ENCODE data around the gene CERT1.

The CERT1 gene

GRCh38 chr5:75469017-75469416 is 42.4 kb downstream of the CERT1 start:
- H3K14ac ChIP-seq (ENCODE audit: low read length): no peak overlapping the region
- no peak overlapping the region for H3K4me2 ChIP-seq (ENCODE audit: low read length)
- no peak overlapping the region for H2AFZ ChIP-seq (ENCODE audit: insufficient read depth, low read length, poor library complexity)
- H4K12ac ChIP-seq (ENCODE audit: low read depth, low read length): no peak overlapping the region
- H3K9me3 ChIP-seq (ENCODE audit: insufficient read depth, low read depth, low read length): no peaks in the 10 kb centered on the region
- DNase-seq: no peak
- H2AK5ac ChIP-seq (ENCODE audit: low read length): no peak overlapping the region
- H3K4ac ChIP-seq (ENCODE audit: low read depth, low read length): no peak overlapping the region
- H3K79me2 ChIP-seq (ENCODE audit: control insufficient read depth, insufficient read depth, low read length, poor library complexity): no peaks in the 10 kb centered on the region
- no peak overlapping the region for H2BK5ac ChIP-seq (ENCODE audit: low read depth, low read length, poor library complexity)
- H3K79me1 ChIP-seq (ENCODE audit: low read length): no peaks in the 10 kb centered on the region
- H2BK120ac ChIP-seq (ENCODE audit: insufficient read depth, low read length, poor library complexity): no peak overlapping the region
- H3K18ac ChIP-seq (ENCODE audit: low read length): no peak overlapping the region
- no CpG with 5 or more reads among the region's 1 CpG for WGBS (ENCODE audit: extremely low coverage, insufficient coverage, insufficient read length)
- H3K23ac ChIP-seq (ENCODE audit: low read length): no peak overlapping the region
- no peak overlapping the region for H3K4me3 ChIP-seq (ENCODE audit: low read depth, low read length)
- H4K8ac ChIP-seq (ENCODE audit: low read depth, low read length): no peak overlapping the region
- no peak overlapping the region for H4K91ac ChIP-seq (ENCODE audit: low read depth, low read length)
- no peaks in the 10 kb centered on the region for H3K27me3 ChIP-seq (ENCODE audit: insufficient read depth, low read length)
- no peak overlapping the region for H2BK12ac ChIP-seq (ENCODE audit: low read length)
- no peaks in the 10 kb centered on the region for H3K36me3 ChIP-seq (ENCODE audit: control insufficient read depth in 1 of 2, insufficient read depth in 2 of 2, low read length in 2 of 2)
- peaks cover 1 to 3% of the 10 kb centered on the region in 2 experiments for H3K4me1 ChIP-seq (ENCODE audit: control insufficient read depth in 1 of 2, insufficient read depth in 2 of 2, low read length in 2 of 2)
- no peak overlapping the region for H3K27ac ChIP-seq (ENCODE audit: low read depth, low read length)
- no peak overlapping the region for H3K9ac ChIP-seq (ENCODE audit: low read length)

GRCh38 chr5:75468593-75468992 is 42.8 kb downstream of the CERT1 start:
- H3K14ac ChIP-seq (ENCODE audit: low read length): no peak overlapping the region
- no peaks in the 10 kb centered on the region for H3K79me2 ChIP-seq (ENCODE audit: control insufficient read depth, insufficient read depth, low read length, poor library complexity)
- H3K4me3 ChIP-seq (ENCODE audit: low read depth, low read length): no peak overlapping the region
- WGBS (ENCODE audit: extremely low coverage, insufficient coverage, insufficient read length): no CpG with 5 or more reads among the region's 2 CpGs
- H3K4me1 ChIP-seq (ENCODE audit: control insufficient read depth in 1 of 2, insufficient read depth in 2 of 2, low read length in 2 of 2): peaks cover 1 to 3% of the 10 kb centered on the region in 2 experiments
- H3K27me3 ChIP-seq (ENCODE audit: insufficient read depth, low read length): no peaks in the 10 kb centered on the region
- H3K4me2 ChIP-seq (ENCODE audit: low read length): no peak overlapping the region
- no peaks in the 10 kb centered on the region for H3K9me3 ChIP-seq (ENCODE audit: insufficient read depth, low read depth, low read length)
- no peak overlapping the region for H3K27ac ChIP-seq (ENCODE audit: low read depth, low read length)
- no peak overlapping the region for H4K12ac ChIP-seq (ENCODE audit: low read depth, low read length)
- H2BK5ac ChIP-seq (ENCODE audit: low read depth, low read length, poor library complexity): no peak overlapping the region
- no peaks in the 10 kb centered on the region for H3K79me1 ChIP-seq (ENCODE audit: low read length)
- H2AFZ ChIP-seq (ENCODE audit: insufficient read depth, low read length, poor library complexity): no peak overlapping the region
- H4K8ac ChIP-seq (ENCODE audit: low read depth, low read length): no peak overlapping the region
- H4K91ac ChIP-seq (ENCODE audit: low read depth, low read length): no peak overlapping the region
- H2BK12ac ChIP-seq (ENCODE audit: low read length): no peak overlapping the region
- no peaks in the 10 kb centered on the region for H3K36me3 ChIP-seq (ENCODE audit: control insufficient read depth in 1 of 2, insufficient read depth in 2 of 2, low read length in 2 of 2)
- H3K18ac ChIP-seq (ENCODE audit: low read length): no peak overlapping the region
- H2AK5ac ChIP-seq (ENCODE audit: low read length): no peak overlapping the region
- H2BK120ac ChIP-seq (ENCODE audit: insufficient read depth, low read length, poor library complexity): no peak overlapping the region
- DNase-seq: no peak
- H3K4ac ChIP-seq (ENCODE audit: low read depth, low read length): no peak overlapping the region
- H3K23ac ChIP-seq (ENCODE audit: low read length): no peak overlapping the region
- no peak overlapping the region for H3K9ac ChIP-seq (ENCODE audit: low read length)

- H4K8ac ChIP-seq (ENCODE audit: low read depth, low read length): no peak overlapping the region
- no CpG with 5 or more reads among the region's 6 CpGs for WGBS (ENCODE audit: extremely low coverage, insufficient coverage, insufficient read length)
- no peak overlapping the region for H3K27ac ChIP-seq (ENCODE audit: low read depth, low read length)
- no peaks in the 10 kb centered on the region for H3K27me3 ChIP-seq (ENCODE audit: insufficient read depth, low read length)
- peaks cover 1 to 3% of the 10 kb centered on the region in 2 experiments for H3K4me1 ChIP-seq (ENCODE audit: control insufficient read depth in 1 of 2, insufficient read depth in 2 of 2, low read length in 2 of 2)
- H3K9me3 ChIP-seq (ENCODE audit: insufficient read depth, low read depth, low read length): no peaks in the 10 kb centered on the region
- H3K14ac ChIP-seq (ENCODE audit: low read length): no peak overlapping the region
- H2BK12ac ChIP-seq (ENCODE audit: low read length): no peak overlapping the region
- no peak overlapping the region for H2AK5ac ChIP-seq (ENCODE audit: low read length)
- no peak overlapping the region for H4K12ac ChIP-seq (ENCODE audit: low read depth, low read length)
- H3K23ac ChIP-seq (ENCODE audit: low read length): no peak overlapping the region
- H3K36me3 ChIP-seq (ENCODE audit: control insufficient read depth in 1 of 2, insufficient read depth in 2 of 2, low read length in 2 of 2): no peaks in the 10 kb centered on the region
- no peak overlapping the region for H3K4me2 ChIP-seq (ENCODE audit: low read length)
- DNase-seq: no peak
- H3K4ac ChIP-seq (ENCODE audit: low read depth, low read length): no peak overlapping the region
- H2AFZ ChIP-seq (ENCODE audit: insufficient read depth, low read length, poor library complexity): no peak overlapping the region
- H2BK5ac ChIP-seq (ENCODE audit: low read depth, low read length, poor library complexity): no peak overlapping the region
- no peak overlapping the region for H4K91ac ChIP-seq (ENCODE audit: low read depth, low read length)
- H3K4me3 ChIP-seq (ENCODE audit: low read depth, low read length): no peak overlapping the region
- no peak overlapping the region for H3K18ac ChIP-seq (ENCODE audit: low read length)
- H2BK120ac ChIP-seq (ENCODE audit: insufficient read depth, low read length, poor library complexity): no peak overlapping the region
- H3K9ac ChIP-seq (ENCODE audit: low read length): no peak overlapping the region
- H3K79me2 ChIP-seq (ENCODE audit: control insufficient read depth, insufficient read depth, low read length, poor library complexity): no peaks in the 10 kb centered on the region
- H3K79me1 ChIP-seq (ENCODE audit: low read length): no peaks in the 10 kb centered on the region
Observed at GRCh38 chr5:75466006-75466716, 45.3 kb downstream of the CERT1 start.

- no CpG with 5 or more reads among the region's 1 CpG for WGBS (ENCODE audit: extremely low coverage, insufficient coverage, insufficient read length)
- no peaks in the 10 kb centered on the region for H3K36me3 ChIP-seq (ENCODE audit: control insufficient read depth in 1 of 2, insufficient read depth in 2 of 2, low read length in 2 of 2)
- no peak overlapping the region for H3K23ac ChIP-seq (ENCODE audit: low read length)
- H2BK12ac ChIP-seq (ENCODE audit: low read length): no peak overlapping the region
- no peak overlapping the region for H3K18ac ChIP-seq (ENCODE audit: low read length)
- H4K8ac ChIP-seq (ENCODE audit: low read depth, low read length): no peak overlapping the region
- H3K27ac ChIP-seq (ENCODE audit: low read depth, low read length): no peak overlapping the region
- no peak overlapping the region for H3K9ac ChIP-seq (ENCODE audit: low read length)
- no peaks in the 10 kb centered on the region for H3K79me2 ChIP-seq (ENCODE audit: control insufficient read depth, insufficient read depth, low read length, poor library complexity)
- H3K4me3 ChIP-seq (ENCODE audit: low read depth, low read length): no peak overlapping the region
- H3K4me1 ChIP-seq (ENCODE audit: control insufficient read depth in 1 of 2, insufficient read depth in 2 of 2, low read length in 2 of 2): peaks cover 1 to 3% of the 10 kb centered on the region in 2 experiments
- H3K14ac ChIP-seq (ENCODE audit: low read length): no peak overlapping the region
- no peak overlapping the region for H4K12ac ChIP-seq (ENCODE audit: low read depth, low read length)
- no peak overlapping the region for H2AFZ ChIP-seq (ENCODE audit: insufficient read depth, low read length, poor library complexity)
- no peaks in the 10 kb centered on the region for H3K79me1 ChIP-seq (ENCODE audit: low read length)
- no peak overlapping the region for H3K4me2 ChIP-seq (ENCODE audit: low read length)
- no peak overlapping the region for H4K91ac ChIP-seq (ENCODE audit: low read depth, low read length)
- H2BK120ac ChIP-seq (ENCODE audit: insufficient read depth, low read length, poor library complexity): no peak overlapping the region
- no peak overlapping the region for H3K4ac ChIP-seq (ENCODE audit: low read depth, low read length)
- H3K27me3 ChIP-seq (ENCODE audit: insufficient read depth, low read length): no peaks in the 10 kb centered on the region
- no peak overlapping the region for H2AK5ac ChIP-seq (ENCODE audit: low read length)
- no peak overlapping the region for H2BK5ac ChIP-seq (ENCODE audit: low read depth, low read length, poor library complexity)
- H3K9me3 ChIP-seq (ENCODE audit: insufficient read depth, low read depth, low read length): no peaks in the 10 kb centered on the region
- DNase-seq: no peak
Observed at GRCh38 chr5:75465480-75465879, 45.9 kb downstream of the CERT1 start.
